AG10803 (cell line): ENCODE measurements around the gene GPR15.

ENCODE experiments used
- DNase-seq: peaks from one replicate; pipeline ENCODE4 v3.0.0; 2010; ENCODE audit warnings: low read depth
- H3K4me3 ChIP-seq: 2 replicates; pipeline ENCODE4 v1.5.1; 2011; ENCODE audit warnings: mild to moderate bottlenecking, low read length, control low read depth
- TF ChIP-seq, protein P1 (sequence below): conservative IDR thresholded peaks from 2 replicates; pipeline ENCODE4 v1.5.1; 2011; ENCODE audit warnings: mild to moderate bottlenecking, low read length, control low read depth, inconsistent platforms

GPR15 gene

DNA sequence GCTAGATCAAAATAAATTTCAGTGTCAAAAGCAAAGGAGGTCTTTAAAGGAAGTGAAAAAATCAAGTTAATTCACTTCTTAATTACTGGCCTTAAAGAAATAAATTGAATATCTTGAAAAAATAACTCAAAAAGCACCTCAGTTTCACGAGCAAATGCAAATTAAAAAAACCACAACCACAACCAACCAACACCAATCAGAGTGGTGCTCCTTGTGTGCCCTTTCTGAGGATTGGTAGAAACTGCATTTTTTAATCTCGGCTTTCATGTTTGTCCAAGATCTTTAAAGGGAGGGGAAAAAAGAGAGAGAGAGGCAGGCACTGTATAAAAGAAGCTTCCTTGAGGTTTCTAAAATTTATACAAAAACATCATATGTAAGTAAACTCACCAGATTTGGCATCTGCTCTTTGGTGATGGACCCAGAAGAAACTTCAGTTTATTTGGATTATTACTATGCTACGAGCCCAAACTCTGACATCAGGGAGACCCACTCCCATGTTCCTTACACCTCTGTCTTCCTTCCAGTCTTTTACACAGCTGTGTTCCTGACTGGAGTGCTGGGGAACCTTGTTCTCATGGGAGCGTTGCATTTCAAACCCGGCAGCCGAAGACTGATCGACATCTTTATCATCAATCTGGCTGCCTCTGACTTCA is at the start of gene GPR15:
GPR15 (plus strand) TSS at position 357 of the 653 bp plus-strand sequence; CDS start at position 413, 56 bp downstream.
- TF ChIP-seq, protein P1, sequence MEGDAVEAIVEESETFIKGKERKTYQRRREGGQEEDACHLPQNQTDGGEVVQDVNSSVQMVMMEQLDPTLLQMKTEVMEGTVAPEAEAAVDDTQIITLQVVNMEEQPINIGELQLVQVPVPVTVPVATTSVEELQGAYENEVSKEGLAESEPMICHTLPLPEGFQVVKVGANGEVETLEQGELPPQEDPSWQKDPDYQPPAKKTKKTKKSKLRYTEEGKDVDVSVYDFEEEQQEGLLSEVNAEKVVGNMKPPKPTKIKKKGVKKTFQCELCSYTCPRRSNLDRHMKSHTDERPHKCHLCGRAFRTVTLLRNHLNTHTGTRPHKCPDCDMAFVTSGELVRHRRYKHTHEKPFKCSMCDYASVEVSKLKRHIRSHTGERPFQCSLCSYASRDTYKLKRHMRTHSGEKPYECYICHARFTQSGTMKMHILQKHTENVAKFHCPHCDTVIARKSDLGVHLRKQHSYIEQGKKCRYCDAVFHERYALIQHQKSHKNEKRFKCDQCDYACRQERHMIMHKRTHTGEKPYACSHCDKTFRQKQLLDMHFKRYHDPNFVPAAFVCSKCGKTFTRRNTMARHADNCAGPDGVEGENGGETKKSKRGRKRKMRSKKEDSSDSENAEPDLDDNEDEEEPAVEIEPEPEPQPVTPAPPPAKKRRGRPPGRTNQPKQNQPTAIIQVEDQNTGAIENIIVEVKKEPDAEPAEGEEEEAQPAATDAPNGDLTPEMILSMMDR: no peak
- H3K4me3 ChIP-seq: no peak within 1 kb of the TSS
- DNase-seq: no peak

DNA sequence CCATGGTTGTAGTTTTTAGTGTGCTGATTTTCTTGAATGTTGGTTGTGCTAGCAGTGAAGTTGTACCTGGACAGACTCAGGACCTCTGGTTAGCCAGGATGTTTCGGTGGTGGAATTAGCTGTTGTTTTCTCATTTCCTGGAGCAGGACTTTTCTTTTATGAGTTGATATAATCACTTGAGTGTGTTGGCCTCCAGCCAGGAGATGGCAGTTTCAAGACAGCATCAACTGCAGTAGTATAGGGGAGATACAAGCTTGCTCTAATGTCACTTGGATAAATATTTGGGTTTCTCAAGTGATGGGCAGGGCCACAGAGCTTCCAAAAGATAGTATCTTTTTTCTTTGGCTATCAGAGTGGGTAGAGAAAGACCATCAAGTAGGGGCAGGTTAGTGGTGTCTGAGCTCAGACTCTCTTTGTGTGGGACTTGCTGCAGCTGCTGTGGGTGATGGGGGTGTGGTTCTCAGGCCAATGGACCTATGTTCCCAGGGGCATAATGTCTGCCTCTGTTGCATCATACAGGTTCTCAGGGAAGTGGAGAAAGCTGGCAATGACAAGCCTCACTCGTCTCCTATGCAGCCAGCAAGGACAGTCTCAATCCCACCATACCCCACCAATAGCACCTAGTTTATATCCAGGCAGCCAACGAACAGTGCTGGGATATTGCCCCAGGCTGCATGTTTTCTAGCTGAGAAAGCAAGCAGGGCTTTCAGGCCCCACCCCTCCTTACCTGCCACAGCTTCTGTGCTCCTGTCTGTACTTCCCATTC is 48.9 kb upstream of the GPR15 start:
- TF ChIP-seq, protein P1: no peak
- no peak overlapping the region for H3K4me3 ChIP-seq
- no peak for DNase-seq

DNA sequence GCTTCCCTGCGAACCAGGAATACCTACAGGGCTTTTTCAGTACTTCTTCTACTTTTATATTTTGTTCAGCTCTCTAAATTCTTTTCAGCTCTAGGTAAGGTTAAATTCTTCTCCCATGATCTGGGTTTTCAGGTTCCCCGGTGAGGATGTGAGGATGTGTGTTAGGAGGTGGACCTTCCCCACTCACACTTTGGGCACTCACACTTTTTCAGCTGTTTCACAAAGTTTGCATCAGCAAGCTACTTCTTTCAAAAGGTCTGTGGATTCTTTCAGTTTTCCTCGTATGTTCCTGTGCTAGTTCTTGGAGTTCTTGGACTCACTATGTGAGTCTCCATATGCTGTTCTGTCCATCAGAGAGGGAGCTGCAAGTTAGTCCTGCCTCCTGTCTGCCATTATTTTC is 48.2 kb upstream of the GPR15 start:
- no peak overlapping the region for H3K4me3 ChIP-seq
- TF ChIP-seq, protein P1: no peak
- no peak for DNase-seq

DNA sequence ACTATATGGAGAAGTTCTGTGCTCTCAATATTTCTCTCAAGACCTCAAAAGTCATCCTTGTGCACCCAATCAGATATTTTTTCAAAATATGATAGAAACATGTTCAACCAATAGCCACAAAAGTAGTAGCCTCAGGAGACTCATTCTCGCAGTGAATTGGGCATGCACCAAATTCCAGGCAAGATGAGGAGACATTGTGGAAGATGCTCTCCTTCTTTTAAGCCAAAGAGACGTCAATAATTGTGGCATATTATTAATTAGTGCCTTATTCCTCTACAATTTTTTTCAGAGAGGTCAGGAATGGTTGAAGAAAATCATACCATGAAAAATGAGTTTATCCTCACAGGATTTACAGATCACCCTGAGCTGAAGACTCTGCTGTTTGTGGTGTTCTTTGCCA is 34.4 kb upstream of the GPR15 start, which contains the start of gene OR5K2:
OR5K2 (plus strand) TSS at position 301 of the 400 bp plus-strand sequence; CDS start at position 301, 0 bp downstream.
- TF ChIP-seq, protein P1: no peak
- no peak within 1 kb of the TSS for H3K4me3 ChIP-seq
- no peak for DNase-seq

DNA sequence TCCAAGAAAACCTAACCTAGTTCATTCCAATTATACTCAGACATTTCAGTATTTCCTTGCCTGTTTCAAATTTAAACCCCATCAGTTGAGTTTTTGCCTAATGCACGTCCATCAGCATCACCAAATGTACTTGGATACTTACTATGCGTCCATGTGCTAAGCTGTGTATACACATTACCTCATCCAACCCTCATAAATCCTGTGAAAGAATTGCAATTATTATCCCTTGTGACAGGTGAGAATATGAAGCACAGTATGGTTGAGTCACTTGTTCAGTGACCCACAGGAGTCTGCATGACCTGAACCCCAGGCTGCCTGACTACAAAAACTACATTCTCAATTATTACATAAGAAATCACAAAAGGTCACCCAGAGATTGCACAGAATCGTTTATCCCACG is 31.8 kb upstream of the GPR15 start:
- no peak overlapping the region for H3K4me3 ChIP-seq
- TF ChIP-seq, protein P1: no peak
- no peak for DNase-seq

DNA sequence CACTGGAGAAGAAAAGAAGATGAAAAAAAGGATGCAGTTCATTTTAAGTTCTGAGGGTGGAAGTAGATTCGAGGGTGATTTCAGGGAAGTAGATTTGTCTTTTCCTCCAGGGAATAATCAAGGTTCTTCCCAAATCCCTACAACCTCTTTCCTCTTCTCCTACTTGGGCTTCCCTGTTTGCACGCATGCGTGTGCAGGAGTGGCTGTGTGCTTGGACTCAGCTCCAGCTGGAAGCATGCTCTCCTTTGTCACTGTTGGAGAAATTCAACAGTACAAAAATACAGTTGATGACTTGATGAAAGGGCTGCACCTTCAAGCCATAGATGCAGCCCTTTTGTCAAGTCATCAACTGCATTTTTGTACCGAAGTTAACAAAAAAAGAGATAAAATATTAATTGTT is 30.5 kb upstream of the GPR15 start:
- no peak for DNase-seq
- TF ChIP-seq, protein P1: no peak
- H3K4me3 ChIP-seq: no peak overlapping the region
